ENCODE results near the gene QARS1. TPM values are rescaled to one million over a fixed set of nuclear protein-coding genes. Genes with fewer than 3 reads are reported as not detected.

The QARS1 gene
- total RNA-seq, 1 experiment from 2014 or later: 346 TPM

Small RNAs within 50 kb of the gene (microRNA-seq; reads per million reads assigned to microRNA genes)
- gene MIR6890 (ENCODE audit: borderline number of aligned reads): not detected

Other genes with a start within 250 kb of the QARS1 start
- 8.7 TPM for gene SLC25A20, start 205.9 kb downstream of the QARS1 start, total RNA-seq (2021; ENCODE audit: unreplicated experiment)
- 105 TPM for gene ARIH2, start 185.9 kb downstream of the QARS1 start, total RNA-seq (2021; ENCODE audit: unreplicated experiment)
- 60.5 TPM for gene P4HTM, start 114.5 kb downstream of the QARS1 start, total RNA-seq (2021; ENCODE audit: unreplicated experiment)
- gene WDR6, start 97.4 kb downstream of the QARS1 start, total RNA-seq (2021; ENCODE audit: unreplicated experiment): 174 TPM
- gene DALRD3, start 86.2 kb downstream of the QARS1 start, total RNA-seq (2021; ENCODE audit: unreplicated experiment): 42.9 TPM
- gene NDUFAF3, start 82.6 kb downstream of the QARS1 start, total RNA-seq (2021; ENCODE audit: unreplicated experiment): 91.0 TPM
- gene IMPDH2, start 75.4 kb downstream of the QARS1 start, total RNA-seq (2021; ENCODE audit: unreplicated experiment): 599 TPM
- gene QRICH1, start 10.7 kb downstream of the QARS1 start, total RNA-seq (2021; ENCODE audit: unreplicated experiment): 105 TPM
- 92.8 TPM for gene USP19, start 16.1 kb upstream of the QARS1 start, total RNA-seq (2021; ENCODE audit: unreplicated experiment)
- gene LAMB2, start 28.3 kb upstream of the QARS1 start, total RNA-seq (2021; ENCODE audit: unreplicated experiment): 213 TPM
- 32.8 TPM for gene CCDC71, start 61.6 kb upstream of the QARS1 start, total RNA-seq (2021; ENCODE audit: unreplicated experiment)
- 10.4 TPM for gene KLHDC8B, start 66.8 kb upstream of the QARS1 start, total RNA-seq (2021; ENCODE audit: unreplicated experiment)
- 5.9 TPM for gene C3orf62, start 172.5 kb upstream of the QARS1 start, total RNA-seq (2021; ENCODE audit: unreplicated experiment)
- gene USP4, start 235.3 kb upstream of the QARS1 start, total RNA-seq (2021; ENCODE audit: unreplicated experiment): 31.7 TPM

Data from HCT116 (cell line).